H1 (cell line): ENCODE results near the gene ALPK3. TPM values are rescaled to one million over a fixed set of nuclear protein-coding genes. Genes with fewer than 3 reads are reported as not detected.
A peak's percentile ranks its signal among the peaks of the same experiment; 100 is the strongest.

Experiments
- CTCF ChIA-PET: fragments of 300-600 bp; sonication (Branson Sonifier 250); formaldehyde crosslinking; loops from one replicate; lab custom pipeline; 2021; ENCODE audit not compliant: partially characterized antibody; lab: Charles Lee
- POLR2A ChIA-PET: fragments of 300-600 bp; sonication (Branson Sonifier 250); formaldehyde crosslinking; loops from one replicate; lab custom pipeline; 2021; ENCODE audit warnings: inconsistent platforms; ENCODE audit not compliant: partially characterized antibody; lab: Charles Lee
- DNase-seq, 2 experiments: peaks; one replicate each; pipeline versions ENCODE4 v3.0.0 to v3.0.0-alpha.2; 2010 to 2022; ENCODE audit warnings: low spot score in 2 of 2, low read depth in 1 of 2, mixed read lengths in 1 of 2
- FAIRE-seq: peaks from 2 replicates; lab custom pipeline; 2011; peaks lifted over from hg19 to GRCh38; lab: Jason Lieb, UNC
- H2AFZ ChIP-seq: 2 replicates; pipeline ENCODE4 v1.8.1; 2012; ENCODE audit warnings: low read length, inconsistent platforms
- H2AK5ac ChIP-seq: 2 replicates; pipeline ENCODE4 v1.6.1; 2013; ENCODE audit warnings: low read depth, low read length
- H2BK120ac ChIP-seq: replicated peaks from 2 replicates; pipeline ENCODE3; 2013; ENCODE audit warnings: low read depth, low read length, inconsistent platforms
- H2BK12ac ChIP-seq: 2 replicates; pipeline ENCODE4 v1.6.1; 2013; ENCODE audit warnings: low read depth, low read length
- H2BK15ac ChIP-seq: 2 replicates; pipeline ENCODE4 v1.6.1; 2013; ENCODE audit warnings: low read length
- H2BK20ac ChIP-seq: 2 replicates; pipeline ENCODE4 v1.6.1; 2013; ENCODE audit warnings: low read length
- H2BK5ac ChIP-seq: 2 replicates; pipeline ENCODE4 v1.6.1; 2013; ENCODE audit warnings: low read depth, low read length
- H3K14ac ChIP-seq: 2 replicates; pipeline ENCODE4 v1.6.1; 2013; ENCODE audit warnings: inconsistent platforms; ENCODE audit not compliant: insufficient read length
- H3K18ac ChIP-seq: 2 replicates; pipeline ENCODE4 v1.6.1; 2013; ENCODE audit warnings: low read length; ENCODE audit errors: extremely low read depth
- H3K23ac ChIP-seq: 2 replicates; pipeline ENCODE4 v1.6.1; 2013; ENCODE audit warnings: inconsistent platforms; ENCODE audit not compliant: insufficient read length
- H3K23me2 ChIP-seq: 2 replicates; pipeline ENCODE4 v1.6.1; 2013; ENCODE audit warnings: low read depth, low read length
- H3K27ac ChIP-seq: 2 replicates; pipeline ENCODE4 v1.6.1; 2011; ENCODE audit warnings: low read depth, low read length, inconsistent platforms
- H3K27me3 ChIP-seq, 4 experiments: replicated peaks in 1 of 4; 1 replicate in 1 of 4; 2 replicates in 3 of 4; pipeline versions ENCODE4 v1.6.1 to v1.8.1; 2011 to 2013; ENCODE audit warnings: low read length in 3 of 4, mild to moderate bottlenecking in 3 of 4, inconsistent platforms in 2 of 4, mixed read lengths in 2 of 4, moderate library complexity in 1 of 4; ENCODE audit not compliant: control insufficient read depth in 3 of 4, insufficient read depth in 3 of 4; ENCODE audit errors: extremely low read depth in 1 of 4
- H3K36me3 ChIP-seq, 4 experiments: 2 replicates each; pipeline versions ENCODE4 v1.6.1 to v1.8.1; 2011 to 2013; ENCODE audit warnings: mild to moderate bottlenecking in 4 of 4, low read length in 3 of 4, moderate library complexity in 2 of 4, control low read depth in 1 of 4, inconsistent platforms in 1 of 4; ENCODE audit not compliant: insufficient read depth in 4 of 4, control insufficient read depth in 2 of 4
- H3K4ac ChIP-seq: replicated peaks from 2 replicates; pipeline ENCODE3; 2013; ENCODE audit warnings: low read length, low read depth, mixed read lengths, inconsistent platforms; ENCODE audit not compliant: insufficient read length
- H3K4me1 ChIP-seq, 4 experiments: replicated peaks in 1 of 4; 1 replicate in 1 of 4; 2 replicates in 3 of 4; pipeline versions ENCODE4 v1.6.1 to v1.8.1; 2011 to 2013; ENCODE audit warnings: low read length in 3 of 4, inconsistent platforms in 2 of 4, mixed read lengths in 1 of 4; ENCODE audit not compliant: insufficient read depth in 4 of 4, control insufficient read depth in 3 of 4
- H3K4me2 ChIP-seq, 2 experiments: 2 replicates each; pipeline versions ENCODE4 v1.6.1 to v1.8.1; 2011 to 2013; ENCODE audit warnings: low read depth in 2 of 2, low read length in 2 of 2, control low read depth in 1 of 2, inconsistent platforms in 1 of 2, mild to moderate bottlenecking in 1 of 2; ENCODE audit not compliant: insufficient read depth in 1 of 2
- H3K4me3 ChIP-seq, 4 experiments: fragments of 200-600, 300-600 bp in 1 of 4; sonication (generic), shearing (Covaris generic), sonication (Bioruptor Twin) in 1 of 4; 2 replicates each; pipeline versions ENCODE4 v1.5.1 to v1.8.1; 2011 to 2016; ENCODE audit warnings: low read length in 4 of 4, low read depth in 3 of 4, control low read depth in 2 of 4, inconsistent platforms in 2 of 4, mild to moderate bottlenecking in 2 of 4, mixed read lengths in 1 of 4, moderate library complexity in 1 of 4; ENCODE audit not compliant: insufficient read depth in 2 of 4; ENCODE audit errors: extremely low read depth in 1 of 4
- H3K56ac ChIP-seq: replicated peaks from 2 replicates; pipeline ENCODE3; 2013; ENCODE audit warnings: low read depth, mild to moderate bottlenecking, mixed read lengths, low read length, inconsistent platforms; ENCODE audit not compliant: insufficient read length
- H3K79me1 ChIP-seq: 2 replicates; pipeline ENCODE4 v1.6.1; 2013; ENCODE audit warnings: low read depth, low read length, control low read depth
- H3K79me2 ChIP-seq, 2 experiments: 2 replicates each; pipeline versions ENCODE4 v1.6.1 to v1.8.1; 2012 to 2013; ENCODE audit warnings: low read length in 2 of 2, mild to moderate bottlenecking in 2 of 2, inconsistent platforms in 1 of 2; ENCODE audit not compliant: insufficient read depth in 2 of 2, control insufficient read depth in 1 of 2
- H3K9ac ChIP-seq, 4 experiments: replicated peaks in 1 of 4; 1 replicate in 1 of 4; 2 replicates in 3 of 4; pipeline versions ENCODE4 v1.6.1 to v1.8.1; 2011 to 2013; ENCODE audit warnings: low read depth in 3 of 4, low read length in 3 of 4, control low read depth in 2 of 4, mild to moderate bottlenecking in 2 of 4, moderate library complexity in 2 of 4, inconsistent platforms in 1 of 4; ENCODE audit errors: extremely low read depth in 1 of 4
- H3K9me3 ChIP-seq, 2 experiments: 2 replicates each; pipeline versions ENCODE4 v1.6.1 to v1.8.1; 2012 to 2013; ENCODE audit warnings: mild to moderate bottlenecking in 2 of 2, moderate library complexity in 2 of 2, control low read depth in 1 of 2, inconsistent platforms in 1 of 2, low read depth in 1 of 2, low read length in 1 of 2, mixed read lengths in 1 of 2; ENCODE audit not compliant: insufficient read depth in 2 of 2
- H4K20me1 ChIP-seq, 2 experiments: replicated peaks in 1 of 2; 2 replicates each; pipeline versions ENCODE3 to v1.8.1; 2011 to 2013; ENCODE audit warnings: inconsistent platforms in 2 of 2, low read length in 2 of 2, mild to moderate bottlenecking in 1 of 2; ENCODE audit not compliant: insufficient read depth in 2 of 2, control insufficient read depth in 1 of 2
- H4K5ac ChIP-seq: 2 replicates; pipeline ENCODE4 v1.6.1; 2013; ENCODE audit warnings: low read length, low read depth, mixed read lengths, inconsistent platforms; ENCODE audit not compliant: insufficient read length
- H4K8ac ChIP-seq: 2 replicates; pipeline ENCODE4 v1.8.0; 2013; ENCODE audit warnings: mild to moderate bottlenecking, moderate library complexity, low read length, inconsistent platforms; ENCODE audit not compliant: insufficient read depth; ENCODE audit errors: extremely low read depth
- H4K91ac ChIP-seq: replicated peaks from 2 replicates; pipeline ENCODE3; 2013; ENCODE audit warnings: low read length, mixed read lengths, inconsistent platforms; ENCODE audit not compliant: insufficient read length
- RAD21 ChIP-seq, 2 experiments: IDR thresholded peaks in 1 of 2; conservative IDR thresholded peaks in 1 of 2; 2 replicates each; pipeline ENCODE4 v1.6.1; 2011; ENCODE audit warnings: low read depth in 2 of 2, low read length in 2 of 2, improper control_type of control experiment in 1 of 2, inconsistent platforms in 1 of 2, mild to moderate bottlenecking in 1 of 2, moderate library complexity in 1 of 2
- TEAD4 ChIP-seq: IDR thresholded peaks from 2 replicates; pipeline ENCODE4 v1.6.1; 2012; ENCODE audit warnings: low read depth, low read length, inconsistent platforms, mixed read lengths
- WGBS, 2 experiments: shearing (Covaris generic) in 1 of 2; methylation state at CpG; one replicate each; pipeline versions ENCODE4 v1.1.6 to v1.1.7; 2013 to 2015; ENCODE audit warnings: low lambda C conversion rate in 2 of 2, mixed read lengths in 2 of 2, inconsistent platforms in 1 of 2, low coverage in 1 of 2, missing lambda C conversion rate in 1 of 2; ENCODE audit not compliant: insufficient replicate concordance in 2 of 2, insufficient coverage in 1 of 2, insufficient read length in 1 of 2; ENCODE audit errors: extremely low coverage in 1 of 2, missing lambda C conversion rate in 1 of 2; 5-methylcytosine and 5-hydroxymethylcytosine counted together
- polyA plus RNA-seq, 7 experiments: library from polyadenylated mRNA; depleted of rRNA in 3 of 7; stranded (reverse) in 5 of 7; unstranded in 2 of 7; fragments of >200 nt in 5 of 7; fragments of 200-250 nt in 2 of 7; gene quantifications; 1 replicate in 5 of 7; 2 replicates in 1 of 7; 4 replicates in 1 of 7; pipeline versions ENCODE4 v1.2.1 to v1.2.3, GENCODE V29; 2011 to 2013; ENCODE audit warnings: missing spikeins in 2 of 7, mixed read lengths in 2 of 7
- total RNA-seq: library from RNA; stranded (reverse); fragmentation: NEBNext Ultra II Directional; extraction: Animal tissue kit (Norgen Biotek cat#: 25700); gene quantifications from 2 replicates; pipeline ENCODE4 v1.2.1, GENCODE V29; 2021
- TF ChIP-seq, protein P1 (sequence below), 3 experiments: IDR thresholded peaks; 1 replicate in 2 of 3; 2 replicates in 1 of 3; pipeline versions ENCODE4 v1.5.1 to v1.6.1; 2011; ENCODE audit warnings: low read length in 3 of 3, mild to moderate bottlenecking in 3 of 3, inconsistent platforms in 2 of 3, low read depth in 1 of 3, moderate library complexity in 1 of 3; ENCODE audit not compliant: insufficient read depth in 1 of 3; ENCODE audit errors: control extremely low read depth in 1 of 3

Gene ALPK3
- total and polyA plus RNA-seq, 2 of the 8 experiments (the other 6 are each of a cell fraction or from before 2014, with no cell fraction given), result 4.4 to 19.2 TPM

DNA sequence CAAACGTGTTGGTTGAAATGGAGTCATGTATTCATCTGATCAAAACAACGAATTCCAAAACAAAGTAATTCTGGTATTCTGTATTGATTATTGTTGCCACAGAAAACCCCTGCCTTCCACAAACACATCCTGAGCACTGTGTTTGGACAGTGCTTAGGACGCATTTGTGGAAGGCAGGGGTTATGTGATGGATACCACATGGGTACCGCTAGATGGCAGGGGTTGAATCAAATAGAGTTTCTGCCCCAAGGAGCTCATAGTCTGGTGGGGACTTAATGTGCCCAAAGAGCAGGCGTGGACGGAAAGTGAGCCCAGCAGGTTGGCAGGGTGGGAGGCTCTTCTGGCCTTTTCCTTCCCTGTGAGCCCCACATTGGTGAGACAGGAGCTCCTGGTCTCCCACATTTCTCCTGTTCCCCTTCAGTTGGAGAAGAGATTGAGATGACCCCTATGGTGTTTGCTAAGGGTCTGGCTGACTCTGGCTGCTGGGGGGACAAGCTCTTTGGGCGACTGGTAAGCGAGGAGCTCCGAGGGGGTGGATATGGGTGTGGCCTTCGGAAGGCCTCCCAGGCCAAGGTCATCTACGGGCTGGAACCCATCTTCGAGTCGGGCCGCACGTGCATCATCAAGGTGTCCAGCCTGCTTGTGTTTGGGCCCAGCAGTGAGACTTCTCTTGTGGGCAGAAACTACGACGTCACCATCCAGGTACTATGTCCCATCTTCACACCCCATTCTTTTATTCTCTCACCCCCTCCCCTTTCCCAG is 45.2 kb downstream of the ALPK3 start:
- no peak overlapping the region for H3K4me2 ChIP-seq
- no peak overlapping the region for H2BK5ac ChIP-seq
- no peak overlapping the region for H4K5ac ChIP-seq
- ChIA-PET CTCF (interaction anchor here (0.9 to 3.3 kb wide), 12 partner anchors 8 to 164 kb away, joined by 3 to 14 read pairs (median 4); no protein-coding TSS in a partner anchor), POLR2A (interaction anchor here (0.8 to 1.7 kb wide), 5 partner anchors 10 to 40 kb away, joined by 3 to 5 read pairs (median 3); no protein-coding TSS in a partner anchor)
- no peaks in the 10 kb centered on the region for H3K4me1 ChIP-seq
- H3K79me2 ChIP-seq, result no peaks in the 10 kb centered on the region
- TF ChIP-seq RAD21 (IDR thresholded peaks at IDR 0.05 in 1 of 2, conservative IDR thresholded peaks at IDR 0.05 in 1 of 2; ENCODE audit: low read depth in 2 of 2, low read length in 2 of 2), result peak in 1 of 2 experiments; percentile 19; a peak in 1 of 4 replicates
- no peak for TF ChIP-seq TEAD4
- TF ChIP-seq, protein P1, sequence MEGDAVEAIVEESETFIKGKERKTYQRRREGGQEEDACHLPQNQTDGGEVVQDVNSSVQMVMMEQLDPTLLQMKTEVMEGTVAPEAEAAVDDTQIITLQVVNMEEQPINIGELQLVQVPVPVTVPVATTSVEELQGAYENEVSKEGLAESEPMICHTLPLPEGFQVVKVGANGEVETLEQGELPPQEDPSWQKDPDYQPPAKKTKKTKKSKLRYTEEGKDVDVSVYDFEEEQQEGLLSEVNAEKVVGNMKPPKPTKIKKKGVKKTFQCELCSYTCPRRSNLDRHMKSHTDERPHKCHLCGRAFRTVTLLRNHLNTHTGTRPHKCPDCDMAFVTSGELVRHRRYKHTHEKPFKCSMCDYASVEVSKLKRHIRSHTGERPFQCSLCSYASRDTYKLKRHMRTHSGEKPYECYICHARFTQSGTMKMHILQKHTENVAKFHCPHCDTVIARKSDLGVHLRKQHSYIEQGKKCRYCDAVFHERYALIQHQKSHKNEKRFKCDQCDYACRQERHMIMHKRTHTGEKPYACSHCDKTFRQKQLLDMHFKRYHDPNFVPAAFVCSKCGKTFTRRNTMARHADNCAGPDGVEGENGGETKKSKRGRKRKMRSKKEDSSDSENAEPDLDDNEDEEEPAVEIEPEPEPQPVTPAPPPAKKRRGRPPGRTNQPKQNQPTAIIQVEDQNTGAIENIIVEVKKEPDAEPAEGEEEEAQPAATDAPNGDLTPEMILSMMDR (IDR thresholded peaks at IDR 0.05; ENCODE audit: control extremely low read depth in 1 of 3, insufficient read depth in 1 of 3, low read depth in 1 of 3, low read length in 3 of 3), result peak in 2 of 3 experiments; percentile 5 to 11; a peak in 2 of 4 replicates
- H2BK20ac ChIP-seq, result no peak overlapping the region
- no peaks in the 10 kb centered on the region for H3K23me2 ChIP-seq
- H3K56ac ChIP-seq, result no peak overlapping the region
- H3K4me3 ChIP-seq, result no peak overlapping the region
- no peak overlapping the region for H3K9ac ChIP-seq
- H2BK120ac ChIP-seq, result no peak overlapping the region
- H3K27me3 ChIP-seq, result no peaks in the 10 kb centered on the region
- no peak for FAIRE-seq
- H2BK12ac ChIP-seq, result no peak overlapping the region
- DNase-seq, result no peak
- H4K8ac ChIP-seq, result no peak overlapping the region
- H3K4ac ChIP-seq, result no peak overlapping the region
- H2AK5ac ChIP-seq, result no peak overlapping the region
- H3K9me3 ChIP-seq, result no peaks in the 10 kb centered on the region
- no peak overlapping the region for H3K27ac ChIP-seq
- no peaks in the 10 kb centered on the region for H3K79me1 ChIP-seq
- no peak overlapping the region for H2BK15ac ChIP-seq
- H4K20me1 ChIP-seq, result no peaks in the 10 kb centered on the region
- H3K23ac ChIP-seq, result no peak overlapping the region
- H3K18ac ChIP-seq, result no peak overlapping the region
- no peak overlapping the region for H4K91ac ChIP-seq
- no peaks in the 10 kb centered on the region; a peak in 2 of 8 replicates for H3K36me3 ChIP-seq
- no peak overlapping the region for H2AFZ ChIP-seq
- no peak overlapping the region for H3K14ac ChIP-seq
- 91% methylated on average over 11 of the region's 17 CpGs; no CpG with 5 or more reads in 1 of the 2 experiments for WGBS, 2 experiments
